Natural killer cell (primary cell): ENCODE measurements around the gene DEFB129. TPM values are rescaled to one million over a fixed set of nuclear protein-coding genes. Genes with fewer than 3 reads are reported as not detected.

Experiments
- ATAC-seq, 3 donors: fragments of 150-1000 bp in 2 of 3; fragments of 200-7000 bp in 1 of 3; cut with Tn5 transposase; 1 replicate in 1 of 3; 2 replicates in 2 of 3; pipeline ENCODE4 v1.10.0; 2021; ENCODE audit warnings: mild to moderate bottlenecking in 2 of 3, moderate library complexity in 2 of 3
- DNase-seq, 2 donors: peaks; one replicate each; pipeline versions ENCODE4 v3.0.0 to v3.0.0-alpha.2; 2013 to 2021; ENCODE audit warnings: mixed read lengths in 1 of 2
- H3K27ac ChIP-seq: one replicate; pipeline ENCODE4 v1.5.1; 2013; ENCODE audit warnings: mild to moderate bottlenecking, low read length
- H3K27me3 ChIP-seq: one replicate; pipeline ENCODE4 v1.6.1; 2013; ENCODE audit warnings: low read length; ENCODE audit not compliant: control insufficient read depth, insufficient read depth
- H3K36me3 ChIP-seq: one replicate; pipeline ENCODE4 v1.6.1; 2013; ENCODE audit warnings: low read length; ENCODE audit not compliant: control insufficient read depth, insufficient read depth
- H3K4me1 ChIP-seq: one replicate; pipeline ENCODE4 v1.6.1; 2013; ENCODE audit warnings: low read length; ENCODE audit not compliant: control insufficient read depth, insufficient read depth
- H3K4me3 ChIP-seq: one replicate; pipeline ENCODE4 v1.5.1; 2013; ENCODE audit warnings: low read length
- H3K9me3 ChIP-seq: one replicate; pipeline ENCODE4 v1.6.1; 2013; ENCODE audit warnings: low read length; ENCODE audit not compliant: control insufficient read depth, insufficient read depth
- H3K27ac Mint-ChIP-seq, 2 donors: one replicate each; pipeline ENCODE4 v1.8.0; 2022; ENCODE audit warnings: mild to moderate bottlenecking in 2 of 2, mixed read lengths in 2 of 2, moderate library complexity in 1 of 2
- H3K27me3 Mint-ChIP-seq, 2 donors: one replicate each; pipeline ENCODE4 v1.8.0; 2022; ENCODE audit warnings: low read depth in 2 of 2, mixed read lengths in 2 of 2
- H3K36me3 Mint-ChIP-seq: one replicate; pipeline ENCODE4 v1.8.0; 2022; ENCODE audit warnings: mixed read lengths
- H3K4me1 Mint-ChIP-seq, 2 donors: one replicate each; pipeline ENCODE4 v1.8.0; 2022; ENCODE audit warnings: mixed read lengths in 2 of 2
- H3K4me3 Mint-ChIP-seq: one replicate; pipeline ENCODE4 v1.8.0; 2022; ENCODE audit warnings: mild to moderate bottlenecking, moderate library complexity, mixed read lengths
- H3K9me3 Mint-ChIP-seq, 2 donors: one replicate each; pipeline ENCODE4 v1.8.0; 2022; ENCODE audit warnings: mixed read lengths in 2 of 2
- CTCF ChIP-seq: fragments of 200-600 bp; IDR thresholded peaks from one replicate; pipeline ENCODE4 v1.8.0; 2022; ENCODE audit warnings: antibody characterized with exemption
- WGBS: methylation state at CpG from one replicate; pipeline ENCODE4 v1.1.7; 2013; ENCODE audit warnings: missing lambda C conversion rate; ENCODE audit not compliant: insufficient coverage; 5-methylcytosine and 5-hydroxymethylcytosine counted together
- intact Hi-C: fragments of 100-400 bp; cut with micrococcal nuclease; formaldehyde crosslinking; loops from one replicate; pipeline ENCODE4 v1.14.2; 2022
- total RNA-seq, 4 donors: library from RNA; stranded (reverse); fragments of 120-200 nt in 1 of 4; gene quantifications; one replicate each; pipeline versions ENCODE4 v1.2.3 to v1.2.4, GENCODE V29; 2013 to 2022

DEFB129 gene
- total RNA-seq, 3 donors from 2014 or later (not counting 1 experiment from before 2014, with no cell fraction given), result not detected

GRCh38 chr20:235891-236290, 8.8 kb downstream of the DEFB129 start:
- ATAC-seq (no peak), DNase-seq (no peak)
- intact Hi-C loops, result no loop called here
- H3K36me3 ChIP-seq, result no peaks in the 10 kb centered on the region
- peaks cover 3% of the 10 kb centered on the region for H3K4me1 ChIP-seq
- peaks cover 0 to 6% of the 10 kb centered on the region in 2 donors for H3K27me3 Mint-ChIP-seq
- peaks cover 6% of the 10 kb centered on the region in 2 donors for H3K4me1 Mint-ChIP-seq
- WGBS, result 100% methylated on average over 1 of the region's 1 CpG
- no peak overlapping the region for H3K27ac ChIP-seq
- no peaks in the 10 kb centered on the region for H3K27me3 ChIP-seq
- H3K9me3 Mint-ChIP-seq, result no peaks in the 10 kb centered on the region
- H3K4me3 Mint-ChIP-seq, result no peak overlapping the region
- H3K36me3 Mint-ChIP-seq, result no peaks in the 10 kb centered on the region
- no peaks in the 10 kb centered on the region for H3K9me3 ChIP-seq
- H3K27ac Mint-ChIP-seq, result no peak overlapping the region
- no peak for TF ChIP-seq CTCF
- no peak overlapping the region for H3K4me3 ChIP-seq

GRCh38 chr20:237489-237888, 10.4 kb downstream of the DEFB129 start:
- Histone ChIP-seq H3K27ac (no peak overlapping the region), H3K9me3 (no peaks in the 10 kb centered on the region), H3K4me1 (peaks cover 3% of the 10 kb centered on the region), H3K4me3 (no peak overlapping the region), H3K36me3 (no peaks in the 10 kb centered on the region), H3K27me3 (no peaks in the 10 kb centered on the region)
- DNase-seq (peak in 1 of 2 donors; percentile 33), ATAC-seq (peak in 1 of 3 donors; percentile 63)
- WGBS, result 8% methylated on average over 4 of the region's 4 CpGs
- H3K27ac Mint-ChIP-seq, result peak overlapping the region in 1 of 2 donors; percentile 19
- no peak overlapping the region for H3K4me3 Mint-ChIP-seq
- no peak for TF ChIP-seq CTCF
- no peaks in the 10 kb centered on the region for H3K9me3 Mint-ChIP-seq
- H3K36me3 Mint-ChIP-seq, result no peaks in the 10 kb centered on the region
- H3K4me1 Mint-ChIP-seq, result peaks cover 6% of the 10 kb centered on the region in 2 donors
- peaks cover 0 to 4% of the 10 kb centered on the region in 2 donors for H3K27me3 Mint-ChIP-seq
- intact Hi-C loops, result no loop called here

- Mint-ChIP-seq H3K27ac (peak overlapping the region in 1 of 2 donors; percentile 19), H3K4me3 (no peak overlapping the region), H3K27me3 (peaks cover 0 to 4% of the 10 kb centered on the region in 2 donors), H3K9me3 (no peaks in the 10 kb centered on the region), H3K36me3 (no peaks in the 10 kb centered on the region), H3K4me1 (peaks cover 6% of the 10 kb centered on the region in 2 donors)
- Histone ChIP-seq H3K4me3 (no peak overlapping the region), H3K9me3 (no peaks in the 10 kb centered on the region), H3K4me1 (peaks cover 3% of the 10 kb centered on the region), H3K36me3 (no peaks in the 10 kb centered on the region), H3K27ac (no peak overlapping the region), H3K27me3 (no peaks in the 10 kb centered on the region)
- no peak for TF ChIP-seq CTCF
- ATAC-seq, result no peak
- 64% methylated on average over 3 of the region's 3 CpGs for WGBS
- intact Hi-C loops, result no loop called here
- DNase-seq, result peak in 1 of 2 donors; percentile 10
Observed at GRCh38 chr20:237929-238328, 10.9 kb downstream of the DEFB129 start.

- no peaks in the 10 kb centered on the region for H3K9me3 Mint-ChIP-seq
- H3K27me3 ChIP-seq, result no peaks in the 10 kb centered on the region
- H3K27ac ChIP-seq, result no peak overlapping the region
- H3K4me1 ChIP-seq, result no peaks in the 10 kb centered on the region
- H3K4me3 Mint-ChIP-seq, result no peak overlapping the region
- no peaks in the 10 kb centered on the region for H3K36me3 ChIP-seq
- H3K27ac Mint-ChIP-seq, result no peak overlapping the region
- H3K4me1 Mint-ChIP-seq, result no peaks in the 10 kb centered on the region
- WGBS, result 88% methylated on average over 2 of the region's 2 CpGs
- H3K27me3 Mint-ChIP-seq, result peaks cover 4 to 10% of the 10 kb centered on the region in 2 donors
- DNase-seq (no peak), ATAC-seq (no peak)
- intact Hi-C loops, result no loop called here
- H3K9me3 ChIP-seq, result no peaks in the 10 kb centered on the region
- H3K36me3 Mint-ChIP-seq, result no peaks in the 10 kb centered on the region
- H3K4me3 ChIP-seq, result no peak overlapping the region
- TF ChIP-seq CTCF, result no peak
Observed at GRCh38 chr20:242905-243304, 15.8 kb downstream of the DEFB129 start.
